NCI-H345 treated with DMSO at 0.1 percent for 48 hours (cell line): ENCODE measurements around the gene CHST13.

Source experiments
- DNase-seq: peaks from one replicate; lab custom pipeline; 2025; ENCODE audit not compliant: unreplicated experiment; lab: John Stamatoyannopoulos, UW

CHST13 gene

GRCh38 chr3:126552688-126553283 lies 28.8 kb downstream of the CHST13 start:
- no peak for DNase-seq

GRCh38 chr3:126553284-126554084 lies 29.5 kb downstream of the CHST13 start:
- DNase-seq: no peak

GRCh38 chr3:126554560-126555525 lies 30.9 kb downstream of the CHST13 start:
- no peak for DNase-seq

- DNase-seq: no peak
Measured at GRCh38 chr3:126555795-126556636, 32.1 kb downstream of the CHST13 start.

- DNase-seq: no peak
Measured at GRCh38 chr3:126556637-126557414, 32.9 kb downstream of the CHST13 start.

- no peak for DNase-seq
Measured at GRCh38 chr3:126557415-126557745, 33.4 kb downstream of the CHST13 start.

GRCh38 chr3:126557761-126558160 lies 33.8 kb downstream of the CHST13 start:
- DNase-seq: no peak

GRCh38 chr3:126558336-126559071 lies 34.5 kb downstream of the CHST13 start, which contains the start of gene C3orf22:
Gene C3orf22, minus strand, starts transcription at chr3:126558932. Its CDS starts 5,542 bp downstream, at chr3:126553390.
- no peak for DNase-seq

- DNase-seq: no peak
Measured at GRCh38 chr3:126562737-126563276, 38.9 kb downstream of the CHST13 start.

GRCh38 chr3:126567696-126568438 lies 43.9 kb downstream of the CHST13 start:
- no peak for DNase-seq

- no peak for DNase-seq
Measured at GRCh38 chr3:126568776-126569342, 44.9 kb downstream of the CHST13 start.

- no peak for DNase-seq
Measured at GRCh38 chr3:126569390-126569975, 45.5 kb downstream of the CHST13 start.

GRCh38 chr3:126570103-126570541 lies 46.2 kb downstream of the CHST13 start:
- DNase-seq: no peak

GRCh38 chr3:126571078-126571477 lies 47.1 kb downstream of the CHST13 start:
- DNase-seq: no peak

- no peak for DNase-seq
Measured at GRCh38 chr3:126573492-126574117, 49.6 kb downstream of the CHST13 start.

GRCh38 chr3:126577261-126577660 lies 53.3 kb downstream of the CHST13 start:
- DNase-seq: no peak

GRCh38 chr3:126578702-126579101 lies 54.7 kb downstream of the CHST13 start:
- DNase-seq: no peak
